GM21367 (cell line): ENCODE results near the gene RAD51B.
"Not testable (repeated sequence)": the region's sequence is repeated elsewhere in the genome, so short reads cannot be mapped to it uniquely, and the experiment has no call there.

Source experiments
- ATAC-seq: cut with Tn5 transposase; IDR thresholded peaks from one replicate; pipeline ENCODE4 v1.9.1; 2021; ENCODE audit not compliant: unreplicated experiment

Gene RAD51B

DNA sequence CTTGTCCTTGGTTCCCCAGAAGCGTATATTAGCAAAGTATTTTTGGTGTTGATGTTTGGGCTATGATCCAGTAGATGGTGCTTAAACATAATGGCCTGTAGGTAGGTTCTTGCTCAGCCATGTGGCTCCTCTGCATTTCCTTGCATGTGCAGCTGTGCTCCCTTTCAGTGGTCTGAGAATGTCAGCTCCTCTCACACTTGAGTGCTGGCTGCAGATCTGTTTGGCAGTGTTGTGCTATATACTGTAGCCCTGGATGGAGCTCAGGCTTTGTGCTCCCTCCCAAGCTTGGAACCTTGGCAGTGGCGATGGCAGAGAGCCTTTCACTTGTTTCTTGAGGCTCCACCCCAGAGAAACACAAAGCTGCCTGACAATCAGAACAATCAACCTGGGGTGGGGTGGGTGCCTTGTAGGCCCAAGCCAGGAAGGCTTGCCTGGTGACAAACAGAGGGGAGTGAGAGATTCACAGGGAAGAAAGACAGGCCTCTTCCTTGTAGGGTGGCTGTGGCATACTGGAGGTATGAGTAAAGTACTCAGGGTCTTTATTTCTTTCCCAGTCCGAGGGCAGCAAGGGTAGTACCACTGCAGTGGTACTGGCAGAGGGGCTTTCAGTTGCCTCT is 255.3 kb downstream of the RAD51B start:
- no peak for ATAC-seq

DNA sequence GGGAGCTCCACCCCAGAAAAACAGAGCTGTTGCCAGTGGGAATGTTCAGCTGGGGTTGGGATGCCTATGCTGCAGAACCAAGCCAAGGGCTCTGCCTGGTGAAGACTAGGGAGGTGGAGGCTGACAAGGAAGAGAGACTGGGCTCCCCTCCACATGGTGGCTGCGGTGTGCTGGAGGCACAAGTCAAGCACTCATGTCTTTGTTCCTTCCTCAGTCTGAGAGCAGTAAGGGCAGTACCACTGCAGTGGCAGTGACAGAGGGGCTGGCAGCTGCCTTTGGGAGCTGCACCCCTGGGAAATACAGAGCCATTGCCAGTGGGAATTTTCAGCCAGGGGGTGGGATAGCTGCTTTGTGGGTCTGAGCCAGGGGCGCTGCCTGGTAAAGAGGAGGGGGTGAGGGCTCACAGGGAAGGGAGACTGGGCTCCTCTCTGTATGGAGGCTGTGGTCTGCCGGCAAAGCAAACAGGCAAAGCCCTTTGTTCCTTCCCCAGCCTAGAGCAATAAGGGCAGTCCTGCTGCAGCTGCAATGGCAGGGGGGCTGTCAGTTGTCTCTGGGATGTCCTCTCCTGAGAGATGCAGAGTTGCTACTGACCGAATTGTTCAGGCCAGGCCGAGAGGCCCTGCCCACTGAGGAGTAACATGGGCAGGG is 255.9 kb downstream of the RAD51B start:
- ATAC-seq: no peak

DNA sequence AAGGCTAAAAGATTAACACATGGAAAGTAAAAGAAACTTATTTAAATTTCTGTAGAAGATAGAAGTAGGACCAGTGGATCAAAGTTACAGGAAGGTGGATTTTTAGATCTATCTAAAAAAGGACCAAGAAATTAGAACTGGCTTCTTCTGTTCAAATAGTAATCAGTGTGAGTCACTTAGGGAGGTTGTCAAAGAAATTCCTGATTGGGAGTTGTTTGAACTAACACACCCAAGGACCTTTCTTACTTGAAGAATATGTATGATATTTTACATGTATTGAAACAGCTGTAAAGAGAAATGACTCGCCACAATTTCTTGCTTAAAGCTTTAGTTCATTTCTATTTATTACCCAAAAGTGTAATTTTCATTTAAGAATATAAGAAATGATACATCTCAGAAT is 256.9 kb downstream of the RAD51B start:
- ATAC-seq: no peak

DNA sequence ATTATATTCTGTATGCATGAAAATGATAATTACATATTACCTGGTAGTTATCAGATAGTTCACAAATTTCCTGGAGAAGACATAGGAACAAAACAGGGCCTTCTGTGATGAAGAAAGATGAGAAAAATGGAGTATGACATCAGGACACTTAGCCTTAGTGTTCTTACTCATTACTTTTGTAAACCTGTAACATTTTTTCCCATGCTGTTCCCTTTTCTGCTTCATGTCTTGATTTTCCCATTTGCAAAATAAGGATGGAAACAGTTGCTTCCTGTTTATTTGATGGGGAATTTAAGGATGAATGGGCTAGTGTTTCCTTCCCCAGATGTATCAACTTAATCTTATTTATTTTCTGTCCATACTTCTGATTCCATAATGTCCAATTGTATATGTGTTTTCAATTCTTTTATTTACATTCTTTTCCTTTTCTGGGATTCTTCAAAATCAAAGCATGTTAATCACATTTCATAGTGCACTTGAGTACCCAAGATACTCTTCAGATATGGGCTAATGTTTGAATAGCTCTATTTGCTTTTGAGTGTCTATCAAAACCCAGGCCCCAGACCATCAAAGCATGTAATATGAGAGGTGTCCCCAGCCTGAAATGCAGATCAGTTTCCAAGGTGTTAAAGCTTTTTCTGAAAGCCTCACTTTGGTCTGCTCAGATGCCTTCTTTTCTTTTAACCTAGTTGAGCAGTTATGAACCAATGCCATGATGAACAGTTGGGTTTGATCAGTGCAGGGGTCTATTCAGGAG is 260.5 kb downstream of the RAD51B start:
- ATAC-seq: no peak

DNA sequence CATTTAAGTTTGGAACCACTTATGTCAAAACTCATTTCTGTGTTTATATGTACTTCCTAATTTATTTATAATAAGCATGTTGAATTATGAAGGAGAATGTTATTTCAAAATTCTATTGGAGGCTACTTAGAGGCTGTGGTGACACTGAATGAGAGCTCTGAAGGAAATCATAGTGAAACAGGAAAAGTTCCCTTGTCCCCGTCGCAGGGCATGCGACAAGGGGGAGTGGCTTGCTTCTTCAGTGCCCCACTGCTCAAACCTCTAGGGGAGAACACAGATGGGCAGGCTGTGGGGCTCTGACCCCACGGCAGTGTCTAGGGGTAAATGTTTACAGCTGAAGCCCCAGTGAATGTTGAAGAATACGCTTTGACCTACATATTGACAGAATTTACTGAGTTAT is 261.9 kb downstream of the RAD51B start:
- ATAC-seq: no peak

DNA sequence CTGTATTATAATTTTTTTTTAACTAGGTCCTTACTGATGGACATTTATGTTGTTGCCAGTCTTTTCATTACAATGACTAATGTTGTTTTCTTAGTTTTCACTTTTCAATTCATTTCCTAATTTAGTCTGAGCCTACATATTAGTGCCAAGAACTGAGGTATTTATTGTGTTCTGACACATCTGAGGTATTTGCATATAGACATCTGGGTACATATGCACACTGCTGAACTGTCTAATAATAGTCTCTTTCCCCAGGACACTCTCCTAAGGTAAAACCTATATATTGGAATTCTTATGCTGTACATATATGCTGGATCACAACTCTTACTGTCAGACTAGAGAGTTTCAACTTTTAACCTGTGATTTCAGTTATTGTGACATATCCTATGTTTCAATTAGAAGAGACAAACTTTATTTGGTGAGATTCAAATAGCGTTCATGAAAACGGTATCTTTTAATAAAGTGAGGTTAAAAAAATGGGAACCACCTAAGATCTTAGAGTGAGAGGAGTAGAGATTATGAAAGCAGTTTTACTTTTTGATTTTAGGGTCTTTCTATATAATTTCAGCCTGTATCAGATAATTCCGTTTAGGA is 263.2 kb downstream of the RAD51B start:
- no peak for ATAC-seq

DNA sequence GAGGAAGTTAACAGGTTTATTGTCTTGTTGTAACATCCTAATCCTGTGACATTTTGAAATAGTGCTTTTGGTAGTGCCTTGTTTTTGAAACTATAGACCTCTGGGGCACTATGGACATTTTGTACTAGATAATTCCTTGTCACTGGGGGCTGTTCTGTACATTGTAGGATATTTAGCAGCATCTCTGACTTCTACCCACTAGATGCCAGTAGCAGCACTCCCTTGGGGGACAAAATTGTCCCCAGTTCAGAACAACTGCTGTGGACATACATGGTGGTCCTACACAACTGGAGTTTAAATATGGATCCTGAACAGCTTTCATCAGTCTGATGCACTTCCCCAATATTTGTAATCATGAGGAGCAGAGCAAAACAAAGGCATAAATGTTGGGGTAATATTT is 264.7 kb downstream of the RAD51B start:
- no peak for ATAC-seq

DNA sequence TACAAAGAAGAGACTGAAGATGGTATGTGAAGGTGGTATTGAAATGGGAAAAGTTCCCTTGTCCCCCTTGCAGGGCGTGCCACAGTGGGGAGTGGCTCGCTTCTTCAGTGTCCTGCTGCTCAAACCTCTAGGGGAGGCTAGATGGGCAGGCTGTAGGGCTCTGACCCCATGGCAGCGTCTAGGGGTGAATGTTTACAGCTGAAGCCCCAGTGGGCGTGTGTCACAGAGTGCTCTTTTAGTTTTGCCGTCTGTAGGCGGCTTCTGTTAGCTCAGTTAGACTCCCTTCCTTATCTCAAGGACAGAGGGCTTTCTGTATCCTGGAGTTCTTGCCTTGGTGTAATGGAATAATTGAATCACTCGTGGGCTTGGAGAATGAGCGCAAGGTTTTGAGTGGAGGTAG is 266.2 kb downstream of the RAD51B start:
- no peak for ATAC-seq

DNA sequence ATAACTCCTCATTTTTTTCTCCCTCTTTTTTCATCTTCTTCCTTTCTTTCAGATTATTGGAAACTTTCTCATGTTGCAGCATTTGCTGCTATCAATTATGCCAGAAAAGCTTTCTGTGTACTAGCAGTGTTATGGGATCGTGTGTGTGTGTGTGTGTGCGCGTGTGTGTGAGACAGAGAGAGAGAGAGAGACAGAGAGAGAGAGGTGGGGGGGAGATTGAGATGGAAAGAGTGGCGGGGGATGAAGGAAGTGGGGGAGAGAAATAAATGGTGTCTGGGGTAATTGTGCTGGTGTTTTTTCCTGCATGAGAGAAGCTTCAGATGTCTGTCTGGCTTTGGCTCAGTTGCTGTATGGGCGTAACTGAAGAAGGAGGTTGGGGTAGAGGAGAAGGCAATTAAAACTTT is 268.9 kb downstream of the RAD51B start:
- ATAC-seq: no peak

DNA sequence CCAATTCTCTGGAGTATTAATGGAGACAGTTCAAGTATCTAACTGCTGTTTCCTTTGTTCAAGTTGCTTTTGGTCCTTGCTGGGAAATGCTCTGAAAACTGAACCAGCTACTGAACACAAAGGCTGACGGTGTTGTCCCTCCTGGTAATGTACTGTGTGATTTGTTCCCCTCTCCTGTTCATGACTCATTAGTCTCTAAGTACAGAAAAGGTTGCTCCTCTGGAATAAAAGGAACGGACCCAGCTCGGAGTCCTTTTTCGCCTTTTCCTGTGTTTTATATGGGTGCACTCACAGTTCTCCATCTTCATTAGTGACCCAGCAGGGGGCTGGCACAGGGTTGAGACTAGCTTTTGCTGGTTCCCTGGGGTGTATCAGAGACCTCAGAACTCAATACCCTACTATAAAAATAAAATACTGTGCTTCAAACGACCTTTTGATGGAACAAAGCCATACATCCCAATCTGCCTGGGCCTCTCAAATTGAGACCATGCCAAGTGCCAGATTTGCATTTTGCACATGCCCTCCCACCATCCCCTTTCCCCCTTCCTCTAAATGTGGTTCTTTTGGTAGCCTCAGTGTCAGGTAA is 269.7 kb downstream of the RAD51B start:
- ATAC-seq: no peak

DNA sequence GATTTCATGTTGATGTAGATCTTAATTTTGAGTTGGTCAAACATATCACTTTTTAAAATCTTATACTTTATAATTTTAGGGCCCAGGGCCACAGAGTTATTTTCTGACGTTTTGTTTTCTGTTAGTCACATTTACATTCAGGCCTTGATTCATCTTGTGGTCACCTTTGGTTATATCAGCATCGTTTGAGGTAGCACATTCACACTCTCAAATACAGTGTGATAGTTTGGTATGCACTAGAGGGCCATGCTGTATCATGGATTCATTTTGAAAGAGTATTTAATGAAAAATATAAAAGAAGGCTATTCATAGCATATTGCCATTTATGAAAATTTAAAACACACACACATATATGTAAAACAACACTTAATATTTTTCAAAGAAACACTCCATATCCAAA is 274.6 kb downstream of the RAD51B start:
- no peak for ATAC-seq

DNA sequence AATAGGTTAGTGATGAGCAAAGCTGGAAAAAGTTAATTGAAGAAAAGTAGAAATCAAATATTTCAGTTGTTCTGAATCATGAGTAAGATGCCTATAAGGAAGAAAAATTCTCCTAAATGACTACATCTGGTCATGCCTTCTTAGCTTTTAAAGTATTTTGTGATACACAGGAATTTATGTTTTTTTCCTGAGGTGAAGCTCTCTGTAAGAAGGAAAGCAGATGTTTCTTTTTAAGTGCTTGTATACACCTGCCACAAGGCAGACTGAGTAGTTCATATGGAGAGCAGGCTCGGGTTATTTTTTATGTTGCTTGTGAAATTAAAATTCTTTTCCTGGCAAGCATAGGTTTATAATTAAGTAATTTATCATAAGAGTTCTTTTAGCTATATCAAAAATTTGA is 275.2 kb downstream of the RAD51B start:
- no peak for ATAC-seq

DNA sequence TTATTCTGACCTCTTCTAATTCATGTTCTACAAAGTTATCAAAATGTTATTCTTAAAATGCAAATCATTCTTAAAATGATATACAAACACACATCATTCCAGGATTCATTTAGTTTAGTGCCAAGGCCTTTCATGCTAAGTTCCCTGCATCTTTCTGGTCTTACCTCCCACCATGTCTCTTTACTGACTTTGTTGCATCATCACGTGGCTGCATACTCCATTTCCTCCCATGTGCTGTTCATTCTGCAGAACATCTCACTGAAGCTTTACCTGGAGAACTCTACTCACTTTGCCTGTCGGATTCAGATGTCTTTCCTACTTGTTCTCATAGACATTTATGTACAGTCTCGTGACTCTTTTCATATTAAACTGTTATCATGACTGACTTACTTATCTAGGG is 278.1 kb downstream of the RAD51B start:
- no peak for ATAC-seq

DNA sequence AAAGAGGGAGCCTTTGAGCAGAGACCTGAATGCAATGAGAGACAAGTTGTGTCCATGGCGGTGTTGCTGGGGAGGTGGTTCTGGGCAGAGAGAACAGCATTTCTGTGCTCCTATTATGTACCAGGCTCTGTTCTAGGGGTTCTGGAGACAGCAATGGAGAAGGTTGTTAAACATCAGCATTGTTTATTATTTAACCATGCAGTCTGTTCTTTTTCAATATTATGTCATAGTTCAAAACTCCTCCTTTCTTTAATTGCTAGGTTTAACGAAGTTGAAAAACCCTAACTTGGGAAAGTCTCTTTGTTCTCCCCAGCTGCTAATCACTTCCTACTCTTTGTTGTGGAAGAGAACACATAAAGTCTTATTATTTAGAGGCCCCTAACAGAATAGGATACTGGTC is 279.3 kb downstream of the RAD51B start:
- ATAC-seq: no peak

DNA sequence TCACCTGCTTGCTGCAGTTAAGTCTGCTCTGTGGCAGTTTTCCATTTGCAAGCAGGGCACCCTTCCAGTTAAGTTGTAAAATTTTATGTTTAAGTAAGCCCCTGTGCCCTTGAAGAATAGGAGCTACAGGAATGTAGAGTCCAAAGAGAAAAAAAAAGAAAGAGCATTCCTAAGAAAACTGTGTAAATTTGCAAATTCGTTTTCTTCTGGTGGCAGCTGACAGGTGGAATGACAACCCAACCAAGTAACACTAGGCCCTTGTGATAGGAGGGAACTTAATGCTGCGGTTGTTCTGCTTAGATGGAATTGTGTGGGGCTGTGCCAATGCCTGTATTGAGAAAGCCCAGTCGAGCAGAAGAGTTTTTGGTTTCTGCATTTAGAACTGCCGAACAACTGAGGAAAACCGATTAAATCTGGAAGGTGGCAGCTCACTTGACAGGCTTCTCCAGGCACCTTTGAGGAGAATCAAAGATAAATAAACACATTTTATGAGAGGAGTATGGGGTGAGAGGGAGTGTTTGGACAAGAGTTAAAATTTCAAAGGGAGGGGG is 280.0 kb downstream of the RAD51B start:
- ATAC-seq: no peak

DNA sequence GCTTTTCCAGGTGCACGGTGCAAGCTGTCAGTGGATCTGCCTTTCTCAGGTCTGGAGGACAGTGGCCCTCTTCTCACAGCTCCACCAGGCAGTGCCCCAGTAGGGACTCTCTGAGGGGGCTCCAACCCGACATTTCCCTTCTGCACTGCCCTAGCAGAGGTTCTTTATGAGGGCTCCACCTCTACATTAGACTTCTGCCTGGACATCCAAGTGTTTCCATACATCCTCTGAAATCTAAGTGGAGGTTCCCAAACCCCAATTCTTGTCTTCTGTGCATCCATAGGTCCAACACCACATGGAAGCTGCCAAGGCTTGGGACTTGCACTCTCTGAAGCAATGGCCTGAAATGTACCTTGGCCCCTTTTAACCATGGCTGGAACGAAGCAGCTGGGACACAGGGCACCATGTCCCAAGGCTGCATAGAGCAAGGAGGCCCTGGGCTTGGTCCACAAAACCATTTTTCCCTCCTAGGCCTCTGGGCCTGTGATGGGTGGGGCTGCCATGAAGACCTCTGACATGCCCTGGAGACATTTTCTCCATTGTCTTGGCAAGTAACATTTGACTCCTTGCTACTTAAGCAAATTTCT is 282.2 kb downstream of the RAD51B start:
- ATAC-seq: not testable (repeated sequence)

DNA sequence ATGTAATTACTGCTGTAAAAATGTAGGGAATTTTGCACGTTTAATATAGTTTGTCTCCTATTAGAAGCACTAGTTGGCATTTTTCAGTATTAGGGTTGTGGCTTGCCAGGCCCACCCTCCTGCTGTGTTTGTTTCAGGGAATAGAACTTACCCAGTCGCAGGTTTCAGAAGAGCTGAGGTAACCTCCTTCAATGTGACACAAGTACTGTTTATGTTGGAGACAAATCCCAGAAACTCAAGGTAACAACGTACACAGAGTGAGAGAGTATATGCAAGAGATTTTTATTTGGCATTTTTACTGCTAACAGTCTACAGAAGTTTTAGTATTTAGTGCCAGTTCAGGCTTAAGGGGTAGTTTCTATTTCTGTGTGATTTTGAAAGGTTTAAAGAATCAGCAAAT is 284.3 kb downstream of the RAD51B start:
- ATAC-seq: no peak

DNA sequence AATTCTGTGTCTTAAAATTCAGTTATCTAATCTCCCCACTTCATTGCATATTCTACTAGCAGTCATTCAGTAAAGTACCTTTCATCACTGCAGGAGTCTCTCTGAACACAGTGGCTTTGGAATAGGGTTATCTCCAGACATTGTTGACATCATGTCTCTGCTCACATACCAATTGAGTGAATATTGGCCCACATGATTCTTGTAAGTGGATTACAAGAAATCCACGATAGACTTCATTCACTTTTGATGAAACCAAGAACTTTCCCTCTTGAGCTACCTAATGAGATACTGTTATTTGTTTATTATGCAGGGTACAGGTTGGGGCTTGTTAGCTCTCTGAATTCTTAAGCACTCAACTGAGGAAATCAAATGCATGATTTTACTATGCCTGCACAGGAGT is 284.9 kb downstream of the RAD51B start:
- no peak for ATAC-seq

DNA sequence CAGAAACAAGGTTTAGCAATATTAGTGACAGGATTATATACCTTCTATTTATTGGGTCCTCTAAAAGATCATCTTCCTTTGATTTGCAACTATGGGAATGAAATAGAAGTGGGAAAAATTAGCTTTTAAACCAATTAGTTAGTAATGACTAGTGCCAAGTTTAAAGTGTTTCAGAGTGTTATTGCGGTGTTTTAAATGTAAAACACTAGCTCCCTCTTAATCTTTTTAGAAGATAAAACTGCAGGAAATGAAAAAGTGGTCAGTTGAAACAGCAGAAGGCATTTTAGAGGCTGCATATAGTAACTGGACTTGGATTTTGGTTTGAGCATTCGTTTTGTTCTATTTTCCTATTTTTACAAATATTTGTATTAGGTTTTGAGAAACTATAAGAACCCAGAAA is 286.2 kb downstream of the RAD51B start:
- ATAC-seq: no peak

DNA sequence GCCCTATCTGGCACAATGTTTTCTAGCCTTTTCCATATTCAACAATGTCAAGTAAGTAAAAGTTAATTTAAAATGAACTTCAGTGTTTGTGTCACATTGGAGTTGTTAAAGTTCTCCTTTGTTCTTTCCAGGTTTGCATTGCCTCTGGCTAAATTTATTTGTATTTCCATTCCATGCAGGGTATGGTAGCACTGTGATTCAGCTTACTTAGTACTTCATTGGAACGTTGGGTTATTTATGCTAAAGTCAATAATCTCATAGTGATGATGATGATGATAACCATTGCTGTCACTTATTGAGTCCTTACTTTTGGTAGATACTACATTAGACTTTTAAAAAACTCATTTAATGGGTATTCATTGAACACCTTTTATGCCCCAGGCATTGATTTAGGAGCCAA is 286.9 kb downstream of the RAD51B start:
- no peak for ATAC-seq

DNA sequence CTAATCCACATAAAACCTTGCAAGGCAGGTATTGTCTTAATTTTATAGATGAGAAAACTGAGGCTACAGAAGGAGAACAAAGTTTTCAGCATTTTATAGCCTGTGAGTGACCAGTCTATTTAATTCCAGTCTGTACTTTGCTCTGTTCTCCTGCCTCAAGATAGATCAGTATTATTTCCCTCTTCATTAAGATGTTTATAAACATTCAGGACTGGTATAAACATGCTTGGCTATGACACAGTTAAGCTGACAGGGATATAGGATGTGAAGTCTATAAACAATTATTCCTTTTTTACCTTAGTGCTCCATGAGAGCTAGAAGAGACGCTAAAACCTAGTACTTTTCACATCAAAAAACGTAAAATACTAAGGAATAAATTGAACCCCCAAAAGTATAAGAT is 287.3 kb downstream of the RAD51B start:
- ATAC-seq: no peak
